CD4-positive, alpha-beta T cell treated with Interleukin-6 for 4 hours (primary cell): ENCODE measurements around the gene AP3B2.
"Not testable (repeated sequence)": the region's sequence is repeated elsewhere in the genome, so short reads cannot be mapped to it uniquely, and the experiment has no call there.

Source experiments
- DNase-seq: peaks from one replicate; pipeline ENCODE4 v3.0.0-alpha.2; 2020; ENCODE audit warnings: mixed read lengths

Gene AP3B2, protein sequence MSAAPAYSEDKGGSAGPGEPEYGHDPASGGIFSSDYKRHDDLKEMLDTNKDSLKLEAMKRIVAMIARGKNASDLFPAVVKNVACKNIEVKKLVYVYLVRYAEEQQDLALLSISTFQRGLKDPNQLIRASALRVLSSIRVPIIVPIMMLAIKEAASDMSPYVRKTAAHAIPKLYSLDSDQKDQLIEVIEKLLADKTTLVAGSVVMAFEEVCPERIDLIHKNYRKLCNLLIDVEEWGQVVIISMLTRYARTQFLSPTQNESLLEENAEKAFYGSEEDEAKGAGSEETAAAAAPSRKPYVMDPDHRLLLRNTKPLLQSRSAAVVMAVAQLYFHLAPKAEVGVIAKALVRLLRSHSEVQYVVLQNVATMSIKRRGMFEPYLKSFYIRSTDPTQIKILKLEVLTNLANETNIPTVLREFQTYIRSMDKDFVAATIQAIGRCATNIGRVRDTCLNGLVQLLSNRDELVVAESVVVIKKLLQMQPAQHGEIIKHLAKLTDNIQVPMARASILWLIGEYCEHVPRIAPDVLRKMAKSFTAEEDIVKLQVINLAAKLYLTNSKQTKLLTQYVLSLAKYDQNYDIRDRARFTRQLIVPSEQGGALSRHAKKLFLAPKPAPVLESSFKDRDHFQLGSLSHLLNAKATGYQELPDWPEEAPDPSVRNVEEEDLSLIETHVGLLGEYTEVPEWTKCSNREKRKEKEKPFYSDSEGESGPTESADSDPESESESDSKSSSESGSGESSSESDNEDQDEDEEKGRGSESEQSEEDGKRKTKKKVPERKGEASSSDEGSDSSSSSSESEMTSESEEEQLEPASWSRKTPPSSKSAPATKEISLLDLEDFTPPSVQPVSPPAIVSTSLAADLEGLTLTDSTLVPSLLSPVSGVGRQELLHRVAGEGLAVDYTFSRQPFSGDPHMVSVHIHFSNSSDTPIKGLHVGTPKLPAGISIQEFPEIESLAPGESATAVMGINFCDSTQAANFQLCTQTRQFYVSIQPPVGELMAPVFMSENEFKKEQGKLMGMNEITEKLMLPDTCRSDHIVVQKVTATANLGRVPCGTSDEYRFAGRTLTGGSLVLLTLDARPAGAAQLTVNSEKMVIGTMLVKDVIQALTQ

DNA sequence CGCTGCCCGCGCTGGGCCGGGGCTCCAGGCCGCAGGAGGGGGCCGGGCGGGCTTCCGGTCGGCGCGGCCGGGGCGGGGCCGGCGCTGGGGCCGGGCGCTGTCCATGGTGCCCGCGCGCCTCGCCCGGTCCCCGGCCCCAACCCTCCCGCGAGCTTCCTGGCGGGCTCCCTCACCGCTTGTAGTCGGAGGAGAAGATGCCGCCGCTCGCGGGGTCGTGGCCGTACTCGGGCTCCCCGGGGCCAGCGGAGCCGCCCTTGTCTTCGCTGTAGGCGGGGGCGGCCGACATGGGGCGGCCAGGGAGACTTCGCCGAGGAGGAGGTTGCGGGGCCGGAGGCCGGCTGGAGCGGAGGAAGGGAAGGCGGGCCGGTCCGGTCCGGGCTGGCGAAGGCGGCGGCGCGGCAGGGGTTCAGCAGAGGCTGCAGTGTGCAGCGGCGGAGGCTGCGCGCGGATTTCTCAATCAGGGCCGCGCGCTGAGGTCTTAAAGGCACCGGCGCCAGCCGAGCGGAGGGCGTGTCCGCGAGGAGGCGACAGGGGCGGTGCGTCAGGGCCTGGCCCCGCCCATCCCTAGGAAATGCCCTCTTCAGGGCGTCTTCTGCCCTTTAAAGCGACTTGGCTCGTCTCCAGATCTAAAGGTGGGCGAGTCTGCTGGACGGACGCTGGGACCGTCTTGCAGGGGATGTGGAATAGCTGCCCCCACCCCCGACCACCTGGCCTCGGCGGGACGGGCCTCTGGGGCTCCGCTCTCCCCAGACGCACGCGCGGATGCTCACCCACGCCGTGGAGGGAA, at the start of gene AP3B2:
AP3B2 (minus strand) TSS at position 455 of the 787 bp plus-strand sequence; CDS start at position 286, 169 bp downstream.
- DNase-seq: peak; percentile 71

GRCh38 chr15:82751308-82751707, 41.6 kb upstream of the AP3B2 start:
- DNase-seq: no peak

- peak; percentile 2 for DNase-seq
Measured at GRCh38 chr15:82750831-82751180, 41.1 kb upstream of the AP3B2 start.

- peak; percentile 87 for DNase-seq
Measured at GRCh38 chr15:82749951-82750830, 40.5 kb upstream of the AP3B2 start.

DNA sequence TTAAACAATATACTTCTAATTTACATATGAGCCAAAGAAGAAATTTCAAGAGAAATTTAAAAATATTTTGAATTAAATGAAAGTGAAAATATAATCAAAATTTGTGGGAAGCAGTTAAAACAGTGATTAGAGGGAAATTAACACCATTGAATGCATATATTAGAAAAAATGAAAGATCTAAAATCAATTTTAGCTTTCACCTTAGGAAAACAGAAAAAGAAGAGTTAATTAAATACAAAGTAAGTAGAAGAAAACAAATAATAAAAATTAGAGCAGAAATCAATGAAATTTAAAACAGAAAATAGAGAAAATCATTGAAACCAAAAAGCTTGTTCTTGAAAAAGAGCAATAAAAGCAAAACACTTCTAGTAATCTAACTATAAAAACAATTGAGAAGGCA, 38.6 kb upstream of the AP3B2 start:
- no peak for DNase-seq

GRCh38 chr15:82743810-82744209, 34.1 kb upstream of the AP3B2 start:
- no peak for DNase-seq

DNA sequence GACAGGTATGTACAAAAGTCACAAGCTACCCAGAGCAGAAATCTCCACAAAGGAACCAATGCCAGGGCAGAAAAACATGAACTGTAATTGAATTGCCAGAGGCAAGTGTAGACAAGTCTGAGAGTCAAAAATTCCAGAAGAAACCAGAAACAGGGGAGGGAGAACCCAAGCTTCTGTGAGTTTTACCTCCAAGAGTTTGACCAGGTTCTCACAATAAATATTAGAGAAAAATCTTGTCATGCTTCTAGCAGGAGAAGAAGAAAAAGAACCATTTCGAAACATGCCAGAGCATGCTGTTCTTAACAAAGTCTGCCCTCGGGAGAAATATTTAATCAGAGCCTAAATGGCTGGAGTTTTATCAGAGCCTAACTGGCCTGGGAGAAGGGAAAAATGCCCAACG, 32.5 kb upstream of the AP3B2 start:
- no peak for DNase-seq

DNA sequence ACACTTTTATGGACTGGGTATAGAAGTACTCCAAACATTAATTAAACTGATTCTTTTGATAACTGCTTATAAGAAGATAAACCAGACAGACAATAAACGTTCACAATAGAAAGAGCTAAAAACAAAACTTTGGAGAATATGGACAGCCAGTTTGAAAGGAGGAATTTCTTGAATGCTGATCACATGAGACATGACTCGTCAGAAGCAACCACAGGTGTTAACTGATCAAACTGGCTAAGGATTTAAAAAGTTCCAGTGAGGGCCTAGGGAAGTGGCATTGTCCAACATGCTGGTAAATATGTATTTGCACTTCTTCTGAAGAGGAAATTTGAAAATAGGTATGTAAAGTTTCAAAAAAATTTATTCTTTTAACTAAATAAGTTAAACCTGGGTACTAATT, 29.4 kb upstream of the AP3B2 start:
- no peak for DNase-seq

- DNase-seq: no peak
Measured at GRCh38 chr15:82737975-82738374, 28.3 kb upstream of the AP3B2 start.

DNA sequence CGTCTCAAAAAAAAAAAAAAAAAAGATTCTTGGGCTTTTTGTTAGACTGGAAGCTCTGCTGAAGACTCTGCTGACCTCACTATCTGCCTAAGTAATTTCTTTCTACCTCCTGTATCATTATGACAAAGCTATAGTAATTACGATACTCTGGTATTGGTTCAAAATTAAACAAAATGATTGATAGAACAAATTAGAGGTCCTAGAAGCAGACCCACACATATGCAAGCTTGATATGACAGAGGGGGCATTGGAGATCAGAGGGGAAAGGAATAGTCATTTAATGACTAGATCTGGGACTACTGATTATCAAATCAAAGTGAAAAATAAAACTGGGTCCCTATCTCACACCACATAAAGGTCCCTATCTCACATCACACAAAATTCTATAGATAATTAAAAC, 21.9 kb upstream of the AP3B2 start:
- no peak for DNase-seq

DNA sequence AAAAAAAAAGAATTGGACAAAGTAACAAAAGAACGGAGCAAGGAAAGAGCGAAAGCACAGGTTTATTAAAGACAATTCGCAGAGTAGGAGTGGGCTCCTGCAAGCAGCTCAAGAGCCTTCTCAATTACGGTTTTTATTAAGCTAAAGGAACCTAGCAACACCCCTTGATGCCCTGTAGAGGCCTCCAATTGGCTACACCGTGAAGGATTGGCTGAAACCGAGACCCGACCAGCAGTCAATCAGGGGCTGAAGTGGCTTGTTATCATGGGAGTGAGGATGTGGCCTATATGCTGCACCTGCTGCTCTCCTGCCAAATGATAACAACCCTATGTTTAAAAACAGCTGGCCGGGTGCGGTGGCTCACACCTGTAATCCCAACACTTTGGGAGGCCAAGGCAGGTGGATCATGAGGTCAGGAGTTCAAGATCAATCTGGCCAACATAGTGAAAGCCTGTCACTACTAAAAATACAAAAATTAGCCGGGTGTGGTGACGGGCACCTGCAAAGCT, 20.4 kb upstream of the AP3B2 start:
- no peak for DNase-seq

- DNase-seq: no peak
Measured at GRCh38 chr15:82726816-82727215, 17.1 kb upstream of the AP3B2 start.

DNA sequence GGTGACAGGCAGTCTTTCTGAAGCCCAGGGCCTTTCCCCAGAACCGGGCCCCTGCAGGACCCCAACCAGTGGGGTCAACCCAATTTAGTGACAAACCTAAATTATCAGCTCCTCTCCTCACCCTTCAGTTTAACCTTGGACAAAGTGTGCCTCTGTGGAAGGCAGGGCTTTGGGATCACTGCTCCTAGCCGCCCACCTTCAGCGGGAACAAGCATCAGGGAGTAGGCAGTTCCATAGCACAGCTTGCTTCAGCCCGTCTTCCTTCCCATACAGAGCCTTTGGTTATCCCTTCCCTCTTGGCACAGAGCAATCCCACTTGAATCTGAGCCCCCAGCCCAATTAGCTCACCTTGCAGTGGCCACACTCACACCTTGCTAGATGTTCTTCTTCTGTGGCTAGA, 5.3 kb upstream of the AP3B2 start:
- DNase-seq: no peak

DNA sequence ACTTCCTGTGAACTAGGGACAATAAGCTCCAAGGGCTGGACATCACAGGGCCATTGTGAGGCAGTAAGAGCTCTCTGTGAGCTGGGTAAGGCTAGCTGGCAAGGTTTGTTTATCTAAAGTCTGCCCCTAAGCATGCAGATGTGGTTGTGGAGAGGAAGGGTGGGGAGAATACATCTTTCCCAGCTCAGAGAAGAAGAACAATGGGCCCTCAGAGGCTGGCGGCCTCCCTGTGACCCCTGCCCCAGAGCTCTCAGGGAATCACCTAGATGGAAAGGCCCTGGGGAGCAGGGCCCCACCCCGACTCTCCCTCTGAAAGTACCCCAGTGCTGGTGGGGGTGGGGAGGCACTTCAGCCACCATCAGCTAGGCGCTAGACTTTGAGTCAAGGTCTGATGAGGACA, 4.3 kb upstream of the AP3B2 start:
- DNase-seq: no peak

DNA sequence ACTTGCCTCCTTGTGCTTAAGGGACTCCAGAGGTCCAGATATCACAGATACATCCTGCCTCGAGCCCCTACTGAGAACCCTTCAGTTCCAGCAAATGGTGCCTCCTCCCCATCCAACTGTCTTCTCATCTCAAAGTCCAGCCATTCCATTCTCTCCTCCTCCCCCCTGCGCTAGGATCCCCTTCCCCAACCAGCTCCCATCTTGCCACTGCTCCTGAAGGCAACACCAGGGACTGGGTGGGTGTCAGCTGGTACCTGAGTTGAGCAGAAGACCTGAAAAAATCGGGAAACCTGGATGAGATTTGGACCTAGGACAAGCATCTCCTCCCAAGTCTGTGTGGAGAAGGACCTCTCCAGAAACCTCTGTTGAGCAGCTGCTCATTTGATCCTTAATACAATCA, 2.4 kb upstream of the AP3B2 start:
- DNase-seq: no peak

DNA sequence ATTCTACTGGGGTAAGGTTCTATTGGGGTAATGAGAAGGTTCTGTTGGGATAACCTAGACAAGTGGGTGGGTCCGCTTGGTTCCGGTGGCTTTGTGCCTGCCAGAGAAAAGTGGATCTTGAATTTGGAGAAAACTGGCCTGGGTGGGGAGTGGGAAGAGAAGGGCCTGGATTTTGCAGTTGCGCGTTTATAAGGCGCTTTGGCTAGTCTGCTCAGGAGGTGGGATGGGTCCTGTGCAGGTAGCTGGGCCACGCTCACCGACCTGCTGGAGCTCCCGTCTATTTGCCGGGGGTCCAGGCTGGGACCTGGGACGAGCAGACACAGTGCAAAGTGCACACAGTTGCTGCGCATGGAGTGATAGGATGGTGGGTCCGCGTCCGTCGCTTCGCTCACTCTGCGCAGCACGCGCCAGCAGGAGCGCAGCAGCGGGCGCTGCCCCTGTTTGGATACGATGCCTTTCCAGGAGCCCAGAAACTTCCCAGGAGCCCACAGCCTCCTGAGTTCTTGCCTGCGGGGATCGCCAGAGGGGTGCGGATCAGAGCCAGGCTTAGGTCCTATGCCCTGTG, 1.3 kb upstream of the AP3B2 start:
- DNase-seq: no peak

GRCh38 chr15:82710208-82710555, 507 bp upstream of the AP3B2 start:
- DNase-seq: no peak

DNA sequence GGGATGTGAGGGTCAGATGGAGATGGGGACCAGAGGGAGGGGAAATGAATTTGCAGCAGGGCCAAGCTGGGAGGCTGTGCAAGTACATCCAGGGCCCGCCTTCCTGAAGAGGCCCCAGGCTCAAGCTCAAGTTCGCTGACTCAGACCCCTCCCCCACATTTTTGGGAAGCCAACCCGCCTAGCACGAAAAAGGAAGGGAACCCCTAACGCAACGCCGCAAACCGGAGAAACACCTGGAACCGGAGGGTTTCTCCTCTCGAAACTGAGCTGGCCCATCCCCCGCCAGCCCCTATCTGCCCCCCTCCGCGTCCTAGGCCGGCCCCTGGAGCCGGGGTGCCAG, 624 bp downstream of the AP3B2 start:
- no peak for DNase-seq

- not testable (repeated sequence) for DNase-seq
Measured at GRCh38 chr15:82705856-82706255, 3.8 kb downstream of the AP3B2 start.

DNA sequence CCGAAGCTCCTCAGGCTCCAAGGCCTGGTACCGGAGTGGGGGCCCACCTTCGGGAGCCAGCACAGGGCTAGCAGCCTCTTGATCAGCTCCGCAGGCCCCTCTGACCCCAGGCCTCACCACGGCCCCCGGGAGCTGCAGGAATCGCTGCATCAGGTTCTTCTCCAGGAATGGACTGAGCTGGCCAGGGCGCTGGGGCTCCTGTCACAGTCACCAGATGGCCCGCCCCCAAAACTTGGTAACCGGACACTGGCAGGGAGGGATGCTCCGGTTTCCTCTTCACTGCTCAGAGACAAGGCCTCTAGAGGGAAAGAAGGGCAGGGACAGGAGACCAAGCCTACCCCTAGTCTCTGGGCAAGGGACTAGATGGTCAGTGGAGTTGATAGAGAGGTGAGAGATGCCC, 9.9 kb downstream of the AP3B2 start:
- no peak for DNase-seq

- no peak for DNase-seq
Measured at GRCh38 chr15:82698711-82699345, 10.8 kb downstream of the AP3B2 start.
